ENCODE measurements around the gene KIF25.
"Not testable (repeated sequence)": the region's sequence is repeated elsewhere in the genome, so short reads cannot be mapped to it uniquely, and the experiment has no call there.

KIF25 gene

DNA sequence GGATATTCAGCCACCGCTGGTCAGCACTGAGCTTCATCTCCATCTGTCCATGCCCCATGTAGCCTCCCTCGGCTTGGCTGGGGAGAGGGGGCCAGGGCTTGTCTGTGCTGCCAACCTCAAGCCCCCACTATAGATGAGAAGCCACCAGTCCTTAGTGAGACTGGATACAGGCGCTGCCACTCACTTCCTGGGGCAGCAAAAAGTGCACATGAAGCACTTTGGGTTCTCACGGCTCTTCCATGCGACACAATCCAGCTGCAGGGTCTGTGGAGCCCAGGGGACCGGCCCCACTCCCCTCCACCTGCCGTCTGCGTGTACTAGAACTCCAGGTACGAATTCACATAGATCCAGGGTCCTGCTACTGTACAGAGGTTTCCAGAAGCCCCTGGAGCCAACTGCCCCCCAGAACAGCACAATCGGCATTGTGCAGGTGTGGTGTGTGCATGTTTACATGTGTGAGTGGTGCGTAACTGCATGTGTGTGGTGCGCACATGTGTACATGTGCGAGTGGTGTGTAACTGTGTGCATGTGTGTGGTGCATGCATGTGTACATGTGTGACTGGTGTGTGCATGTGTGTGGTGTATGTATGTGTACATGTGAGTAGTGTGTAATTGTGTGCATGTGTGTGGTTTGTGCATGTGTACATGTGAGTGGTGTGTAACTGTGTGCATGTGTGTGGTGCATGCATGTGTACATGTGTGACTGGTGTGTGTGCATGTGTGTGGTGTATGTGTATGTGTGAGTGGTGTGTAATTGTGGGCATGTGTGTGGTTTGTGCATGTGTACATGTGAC is 76.7 kb downstream of the KIF25 start:
- no peak for DNase-seq

DNA sequence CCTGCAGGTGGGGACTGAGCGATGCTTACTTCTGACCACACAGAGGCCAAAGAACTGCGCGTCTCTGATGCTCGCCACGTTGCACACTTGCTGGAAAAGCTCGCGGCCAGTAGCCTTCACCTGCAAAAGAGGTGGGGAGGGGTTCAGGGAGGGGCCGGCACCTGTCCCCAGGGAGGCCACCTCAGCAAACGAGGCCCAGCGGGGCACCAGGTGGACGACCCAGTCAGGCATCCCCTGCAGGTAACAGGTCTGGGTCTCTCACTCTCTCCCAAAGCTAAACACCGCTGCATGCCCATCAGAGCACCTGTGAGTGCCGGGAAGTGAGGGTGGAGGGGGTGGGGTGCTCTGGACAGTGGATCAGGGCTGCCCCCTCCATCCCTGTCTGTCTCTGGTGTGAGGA is 77.7 kb downstream of the KIF25 start:
- no peak for DNase-seq

DNA sequence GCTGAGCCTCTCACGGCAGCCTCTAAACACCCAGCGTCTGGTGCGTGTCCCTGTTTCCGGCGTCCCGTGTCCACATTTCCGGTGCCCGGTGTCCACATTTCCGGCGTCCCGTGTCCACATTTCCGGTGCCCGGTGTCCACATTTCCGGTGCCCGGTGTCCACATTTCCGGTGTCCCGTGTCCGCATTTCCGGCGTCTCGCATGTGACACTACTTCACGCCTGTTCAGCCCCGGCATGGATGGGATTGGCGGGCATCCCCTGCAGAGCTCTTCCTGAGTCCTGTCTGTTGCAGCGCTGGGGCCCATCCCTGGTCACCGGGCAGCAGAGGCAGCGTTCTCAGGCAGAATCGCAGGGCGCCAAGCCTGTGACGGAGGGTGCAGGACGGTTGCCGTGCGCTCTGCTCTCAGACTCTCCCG is 78.3 kb downstream of the KIF25 start:
- no peak for DNase-seq

DNA sequence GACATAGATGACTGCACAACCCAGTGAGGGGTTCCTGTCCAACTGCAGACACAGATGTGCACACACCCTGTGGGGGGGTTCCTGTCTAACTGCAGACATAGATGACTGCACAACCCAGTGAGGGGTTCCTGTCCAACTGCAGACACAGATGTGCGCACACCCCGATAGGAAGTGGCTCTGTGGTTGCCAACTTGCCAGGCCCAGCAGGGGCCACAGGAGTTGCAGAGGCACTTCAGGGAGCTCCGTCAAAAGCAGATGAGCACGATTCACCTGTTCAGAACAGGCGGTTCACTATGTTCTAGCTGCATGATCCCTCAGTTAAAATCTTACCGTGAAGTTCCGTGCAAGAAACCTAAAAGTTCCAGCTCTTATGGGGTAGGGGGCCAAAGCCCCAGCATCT is 79.9 kb downstream of the KIF25 start:
- DNase-seq: not testable (repeated sequence)

DNA sequence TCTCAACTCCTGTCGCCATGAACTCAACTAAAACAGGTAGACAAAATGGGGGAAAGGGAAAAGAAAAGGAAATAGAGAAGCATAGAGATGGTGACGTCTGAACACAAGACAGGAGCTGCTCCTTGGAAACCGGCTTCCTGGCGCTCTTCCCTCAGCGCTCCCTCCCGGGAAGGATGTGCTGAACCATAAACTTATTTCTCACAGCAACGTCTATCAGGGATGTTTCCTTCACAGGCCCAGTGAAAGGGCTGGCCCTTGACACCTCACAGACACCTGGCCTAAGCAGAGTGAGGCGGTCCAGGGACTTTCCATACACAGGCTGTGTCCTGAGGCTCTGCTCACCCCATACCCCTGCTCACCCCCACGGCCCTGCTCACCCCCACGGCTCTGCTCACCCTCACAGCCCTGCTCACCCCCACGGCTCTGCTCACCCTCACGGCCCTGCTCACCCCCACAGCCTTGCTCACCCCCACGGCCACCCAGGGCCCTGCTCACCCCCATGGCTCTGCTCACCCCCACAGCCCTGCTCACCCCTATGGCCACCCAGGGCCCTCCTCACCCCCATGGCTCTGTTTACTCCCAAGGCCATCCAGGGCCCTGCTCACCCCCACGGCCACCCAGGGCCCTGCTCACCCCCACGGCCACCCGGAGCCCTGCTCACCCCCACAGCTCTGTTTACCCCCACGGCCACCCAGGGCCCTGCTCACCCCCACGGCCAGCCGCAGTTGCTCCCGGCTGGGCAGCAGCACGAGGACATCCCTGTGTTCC is 80.9 kb downstream of the KIF25 start:
- DNase-seq: no peak

DNA sequence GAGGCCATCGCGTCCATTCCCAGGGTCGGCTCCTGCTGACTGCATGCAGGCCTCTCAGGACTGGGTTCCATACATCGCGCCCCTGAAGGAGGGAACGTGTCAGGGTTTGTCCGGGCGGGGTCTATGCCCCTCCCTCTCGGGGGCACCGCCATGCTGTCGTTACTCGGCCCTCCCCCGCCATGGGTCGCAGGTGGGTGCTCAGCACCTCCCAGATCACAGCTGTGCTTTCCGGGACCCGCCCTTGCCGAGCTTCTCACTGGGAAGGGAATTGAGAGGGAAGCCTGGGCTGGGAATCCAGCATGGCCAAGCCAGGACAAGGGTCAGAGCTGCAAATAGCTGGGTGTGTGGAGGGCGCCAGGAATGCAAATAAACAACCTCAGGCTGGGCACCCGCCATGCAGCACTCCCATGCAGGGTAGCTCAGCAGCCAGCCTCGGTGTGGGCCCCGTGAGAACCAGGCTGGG is 81.5 kb downstream of the KIF25 start, which contains the start of gene FRMD1:
Gene FRMD1, minus strand, starts transcription at position 270 of the 463 bp plus-strand sequence. Its CDS starts 118 bp downstream, at position 152.
- DNase-seq: no peak

DNA sequence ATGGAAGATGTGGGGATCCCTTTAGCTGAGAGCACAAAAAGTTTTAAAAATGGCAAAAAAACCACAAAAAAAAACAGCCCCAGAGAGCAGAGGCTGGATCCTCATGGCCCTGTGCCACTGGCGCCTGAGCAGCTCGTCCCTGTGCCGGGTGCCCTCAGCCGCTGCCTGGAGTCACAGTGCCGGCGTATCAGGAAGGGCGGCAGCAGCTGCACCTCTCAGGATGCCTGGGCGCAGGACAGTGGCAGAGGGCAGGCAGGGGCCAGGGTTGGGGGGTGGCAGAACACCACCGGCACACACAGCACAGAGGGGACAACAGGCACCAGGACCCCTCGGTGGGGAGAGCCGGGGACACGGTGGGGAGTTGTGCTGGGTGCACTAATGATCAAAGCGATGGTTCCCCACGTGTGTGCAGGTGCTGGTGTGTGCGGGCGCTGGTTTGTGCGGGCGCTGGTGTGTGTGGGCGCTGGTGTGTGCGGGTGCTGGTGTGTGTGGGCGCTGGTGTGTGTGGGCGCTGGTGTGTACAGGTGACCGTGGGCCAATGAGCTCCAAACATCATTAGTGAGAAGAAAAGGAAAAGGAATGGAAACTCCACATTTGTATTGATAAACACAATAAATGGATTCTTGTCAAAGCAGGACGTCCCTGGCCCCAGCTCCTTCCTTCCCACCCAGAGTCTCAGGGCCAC is 83.1 kb downstream of the KIF25 start:
- no peak for DNase-seq

DNA sequence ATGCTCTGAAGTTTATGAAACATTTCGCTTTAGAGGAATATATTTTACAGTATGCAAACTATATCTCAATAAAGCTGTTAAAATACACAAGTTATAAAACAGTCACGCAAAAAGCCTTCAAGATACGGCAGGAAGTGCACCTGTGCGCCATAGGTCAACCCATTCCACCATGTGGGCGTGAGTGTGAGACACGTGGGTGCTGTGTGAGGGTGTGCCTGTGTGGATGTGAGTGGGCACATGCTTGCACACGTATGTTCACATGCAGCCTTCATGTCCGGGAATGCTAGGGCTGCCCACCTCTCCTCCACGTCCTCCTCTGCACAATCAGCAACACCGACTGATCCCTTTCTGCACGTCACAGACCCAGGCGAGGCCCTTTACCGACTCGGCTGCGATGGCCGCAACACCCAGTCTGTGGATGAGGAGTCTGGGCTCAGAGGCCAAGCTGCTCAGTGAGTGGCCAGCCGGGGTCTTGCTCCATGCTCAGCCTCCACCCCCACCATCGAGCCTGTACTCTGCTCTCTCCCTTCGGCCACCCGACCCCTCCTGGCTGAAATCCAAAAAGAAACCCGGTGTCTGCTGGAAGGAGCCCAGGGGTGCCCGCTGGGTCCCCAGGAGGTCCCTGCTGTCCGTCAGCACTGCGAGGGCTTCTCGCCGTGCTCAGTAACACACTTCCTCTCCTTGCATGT is 84.5 kb downstream of the KIF25 start:
- DNase-seq: no peak

DNA sequence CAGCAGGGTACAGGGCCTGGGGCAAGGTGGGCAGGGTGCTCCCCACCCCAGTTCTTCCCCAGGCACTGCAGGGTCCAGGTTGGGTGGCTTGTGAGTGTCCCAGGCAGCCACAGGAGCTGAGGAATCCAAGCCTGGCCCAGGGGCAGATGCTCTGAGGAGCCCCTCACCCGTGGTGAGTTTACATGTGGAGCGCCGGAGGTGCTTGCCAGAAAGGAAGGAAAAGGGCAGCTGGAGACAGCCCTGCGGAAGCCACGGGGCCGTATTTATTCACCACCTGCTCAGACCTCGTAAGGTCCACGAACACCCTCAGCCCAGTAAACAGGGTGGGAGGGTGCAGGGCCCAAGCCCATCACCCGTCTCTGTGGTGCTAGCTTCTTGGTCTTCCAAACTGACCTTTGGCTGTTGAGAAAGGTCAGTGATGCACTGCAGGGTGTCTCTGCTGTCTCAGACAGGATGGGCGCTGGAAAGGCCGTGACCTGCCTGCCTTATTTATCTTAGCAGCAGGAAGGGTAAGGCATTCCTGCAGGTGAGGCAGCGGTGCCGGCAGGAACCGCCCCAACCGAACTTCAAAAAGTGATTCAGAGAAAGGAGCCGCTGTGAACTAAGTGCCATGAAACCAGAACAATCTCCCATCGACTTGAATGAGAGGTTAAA is 85.5 kb downstream of the KIF25 start:
- DNase-seq: peak; percentile 24

DNA sequence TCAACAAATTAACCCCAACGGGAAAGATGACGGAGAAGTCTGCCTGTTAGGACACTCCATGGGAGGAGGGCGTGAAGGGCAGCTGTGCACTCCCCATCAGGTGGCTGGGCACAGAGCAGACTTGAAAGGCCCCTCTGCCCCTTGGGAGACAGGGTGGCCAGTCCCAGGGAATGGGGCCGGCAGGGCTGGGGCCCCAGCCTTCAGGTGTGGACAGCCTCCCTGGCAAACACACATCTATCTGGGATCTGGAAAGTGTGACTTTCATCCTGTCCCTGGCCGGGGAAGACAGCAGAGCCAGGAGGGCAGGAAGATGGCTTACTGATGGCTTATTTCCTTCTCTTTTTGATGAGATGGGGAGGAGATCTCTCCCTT is 86.0 kb downstream of the KIF25 start:
- no peak for DNase-seq

DNA sequence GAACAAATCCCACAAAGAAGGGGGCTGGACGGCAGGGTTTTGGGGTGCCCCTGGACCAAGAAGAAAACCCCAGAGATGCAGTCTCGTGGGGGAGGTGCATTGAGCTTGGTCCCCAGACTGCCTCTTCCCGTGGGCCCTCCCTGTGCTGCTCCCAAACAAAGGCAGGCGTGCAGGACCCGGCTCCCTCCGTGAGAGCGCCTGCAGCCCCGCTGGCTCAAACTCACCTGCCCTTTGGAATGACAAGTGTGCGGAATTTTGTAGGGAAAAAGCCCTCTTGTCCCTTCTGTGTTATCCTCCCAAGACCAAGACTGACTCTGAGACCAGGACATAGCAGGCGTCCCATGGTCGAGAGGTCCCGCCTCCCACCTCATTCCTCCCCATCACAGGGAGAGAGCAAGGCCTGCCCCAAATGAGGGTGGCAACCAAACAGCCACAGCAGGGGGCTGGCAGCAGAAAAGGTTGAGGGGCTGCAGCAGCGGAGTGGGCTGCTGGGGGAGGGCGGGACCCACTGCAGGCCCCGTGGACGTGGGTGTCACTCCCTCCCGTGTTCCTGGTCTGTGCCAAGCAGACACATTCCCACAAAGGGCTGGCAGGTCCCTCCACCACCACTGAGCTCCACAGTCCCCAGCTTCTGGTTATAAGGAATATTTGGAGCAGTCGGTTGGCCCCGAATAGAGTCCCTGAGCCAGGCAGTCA is 87.1 kb downstream of the KIF25 start:
- no peak for DNase-seq

DNA sequence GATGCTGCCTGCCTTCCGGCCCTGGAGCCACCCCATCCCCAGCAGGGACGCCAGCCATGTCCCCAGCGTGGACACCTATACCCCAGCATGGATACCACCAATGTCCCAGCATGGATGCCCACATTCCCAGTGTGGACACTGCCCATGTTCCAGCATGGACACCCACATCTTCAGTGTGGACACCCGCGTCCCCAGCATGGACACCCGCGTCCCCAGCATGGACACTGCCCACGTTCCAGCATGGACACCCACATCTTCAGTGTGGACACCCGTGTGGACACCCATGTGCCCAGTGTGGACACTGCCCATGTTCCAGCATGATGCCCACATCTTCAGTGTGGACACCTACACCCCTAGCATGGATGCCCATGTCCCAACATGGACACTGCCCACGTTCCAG is 88.6 kb downstream of the KIF25 start:
- no peak for DNase-seq

DNA sequence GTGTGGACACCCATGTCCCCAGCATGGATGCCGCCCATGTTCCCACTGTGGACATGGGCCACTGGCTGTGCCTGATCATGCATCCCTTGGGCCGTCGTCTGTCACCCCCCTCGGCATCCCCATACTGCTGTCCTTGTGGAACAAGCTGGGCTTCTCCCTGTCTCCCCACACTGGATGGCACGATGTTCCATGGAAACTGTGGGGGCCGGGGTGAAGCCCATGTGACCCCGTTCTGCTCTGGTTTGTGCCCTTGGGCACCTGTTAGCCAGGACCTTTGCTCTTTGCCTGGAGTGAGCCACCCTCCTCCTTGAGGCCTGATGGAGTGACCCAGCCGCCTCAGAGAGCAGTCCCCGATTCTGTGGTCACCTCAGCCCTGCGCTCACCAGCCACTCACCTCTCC is 89.1 kb downstream of the KIF25 start:
- DNase-seq: no peak

DNA sequence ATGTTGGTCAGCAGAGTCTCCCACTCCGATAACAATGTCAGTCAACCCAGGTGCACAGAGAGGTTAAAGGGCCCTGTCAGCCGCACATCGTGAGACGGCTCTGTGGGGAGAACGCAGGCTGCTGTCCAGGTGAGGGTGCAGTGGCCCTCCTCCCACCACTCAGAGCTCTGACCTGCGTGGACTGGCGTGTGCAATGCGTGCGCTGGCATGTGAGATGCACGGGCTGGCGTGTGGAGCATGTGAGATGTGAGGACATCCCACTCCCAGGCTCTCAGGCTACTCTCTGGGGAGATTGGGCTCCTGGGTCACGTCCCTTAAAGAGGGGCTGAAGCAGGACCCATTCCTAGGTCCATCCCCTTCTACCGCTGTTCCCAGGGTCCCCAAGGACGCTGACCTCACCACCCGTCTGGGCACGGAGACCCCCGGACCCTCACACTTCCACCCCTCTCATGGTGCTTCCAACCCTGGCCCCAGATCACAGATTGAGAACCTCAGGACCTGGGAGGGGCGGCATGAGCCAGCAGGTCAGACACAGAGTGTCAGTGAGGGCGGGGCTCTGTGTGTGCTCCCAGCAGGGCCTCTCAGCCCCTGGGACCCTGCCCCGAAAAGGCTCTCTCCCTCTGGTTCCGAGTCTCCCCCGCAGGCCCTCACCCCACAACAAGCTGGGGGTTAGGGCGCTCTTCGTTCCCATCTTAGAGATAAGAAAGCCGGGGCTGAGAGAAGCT is 90.1 kb downstream of the KIF25 start:
- no peak for DNase-seq

DNA sequence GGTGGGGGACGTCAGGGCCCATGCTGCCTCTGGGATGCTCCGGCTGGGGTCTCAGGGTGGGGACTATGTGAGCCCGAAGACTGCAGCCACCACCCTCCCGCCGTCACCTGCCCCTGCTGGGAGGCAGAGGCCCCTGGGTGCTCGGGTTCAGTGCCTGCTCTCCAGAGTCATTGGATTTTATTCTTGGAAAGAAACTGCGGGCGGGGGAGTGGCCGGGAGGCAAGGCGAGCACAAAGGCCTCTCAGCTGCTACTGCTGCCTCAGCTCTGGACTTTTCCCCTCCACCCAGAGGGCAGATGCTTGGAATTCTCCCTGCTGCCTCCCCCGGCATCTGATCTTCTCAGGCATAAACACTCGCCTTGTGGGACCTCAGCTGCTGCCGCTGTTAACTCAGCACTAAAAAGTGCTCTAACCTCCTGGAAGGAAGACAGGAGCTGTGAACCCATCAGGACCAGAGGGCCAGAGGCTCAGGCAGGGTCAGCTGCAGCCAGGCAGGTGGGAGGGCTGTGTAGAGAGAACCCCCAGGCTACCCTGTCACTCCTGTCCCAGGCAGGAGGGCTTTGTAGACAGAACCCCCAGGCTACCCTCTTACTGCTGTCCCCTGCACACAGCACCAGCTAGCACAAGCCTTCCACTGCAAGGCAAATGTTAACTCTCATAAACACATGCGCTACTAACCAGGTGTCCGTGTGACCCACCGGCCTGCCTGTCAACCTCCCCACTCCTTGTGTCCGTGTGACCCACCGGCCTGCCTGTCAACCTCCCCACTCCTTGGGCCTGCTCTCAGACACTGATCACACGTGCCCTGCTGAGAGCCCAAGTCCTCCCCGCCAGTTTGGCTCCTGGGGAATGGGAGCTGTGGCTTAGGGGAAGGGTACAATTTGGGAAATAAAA is 90.9 kb downstream of the KIF25 start:
- DNase-seq: no peak

DNA sequence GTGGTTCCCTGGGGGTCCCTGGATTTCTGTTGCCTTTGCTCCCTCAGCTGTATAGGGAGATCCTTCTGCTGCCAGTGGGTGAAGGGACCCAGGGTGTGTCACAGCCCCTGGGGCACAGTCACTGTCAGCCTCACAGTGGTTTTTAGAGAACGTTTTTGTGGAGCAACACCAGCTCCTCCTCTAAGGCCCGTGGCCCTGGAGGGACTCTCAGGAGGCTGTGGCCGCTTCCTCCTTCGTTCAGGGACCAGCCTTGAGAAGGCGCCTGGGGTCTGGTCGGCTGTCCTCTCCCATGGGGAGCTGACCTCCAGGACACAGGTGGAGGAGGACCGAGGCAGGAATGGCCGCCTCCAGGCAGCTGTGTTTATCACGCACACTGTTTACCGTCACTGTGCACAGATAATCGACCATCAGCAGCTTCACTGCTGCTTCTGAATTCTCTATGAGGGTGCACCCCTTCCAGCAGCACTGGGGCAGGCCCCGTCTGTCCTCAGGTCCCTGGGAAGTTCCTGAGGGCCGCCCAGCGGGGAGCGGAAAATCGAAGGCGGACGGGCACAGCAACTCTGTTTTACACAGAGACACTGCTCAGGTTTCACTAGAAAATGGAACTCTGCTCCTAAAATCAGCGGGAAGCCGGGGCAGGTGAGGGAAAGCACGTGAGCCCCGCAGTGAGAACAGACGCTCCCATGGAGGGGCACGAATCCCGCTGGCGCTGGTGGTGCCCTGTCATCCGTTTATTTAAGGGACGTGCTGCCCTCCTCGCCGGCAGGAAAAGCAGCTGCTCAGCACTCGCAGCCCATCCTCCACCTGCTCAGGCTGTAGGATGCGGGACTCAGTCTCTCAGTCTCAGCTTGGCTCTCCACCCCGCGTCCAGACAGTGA is 92.0 kb downstream of the KIF25 start:
- DNase-seq: peak; percentile 78

DNA sequence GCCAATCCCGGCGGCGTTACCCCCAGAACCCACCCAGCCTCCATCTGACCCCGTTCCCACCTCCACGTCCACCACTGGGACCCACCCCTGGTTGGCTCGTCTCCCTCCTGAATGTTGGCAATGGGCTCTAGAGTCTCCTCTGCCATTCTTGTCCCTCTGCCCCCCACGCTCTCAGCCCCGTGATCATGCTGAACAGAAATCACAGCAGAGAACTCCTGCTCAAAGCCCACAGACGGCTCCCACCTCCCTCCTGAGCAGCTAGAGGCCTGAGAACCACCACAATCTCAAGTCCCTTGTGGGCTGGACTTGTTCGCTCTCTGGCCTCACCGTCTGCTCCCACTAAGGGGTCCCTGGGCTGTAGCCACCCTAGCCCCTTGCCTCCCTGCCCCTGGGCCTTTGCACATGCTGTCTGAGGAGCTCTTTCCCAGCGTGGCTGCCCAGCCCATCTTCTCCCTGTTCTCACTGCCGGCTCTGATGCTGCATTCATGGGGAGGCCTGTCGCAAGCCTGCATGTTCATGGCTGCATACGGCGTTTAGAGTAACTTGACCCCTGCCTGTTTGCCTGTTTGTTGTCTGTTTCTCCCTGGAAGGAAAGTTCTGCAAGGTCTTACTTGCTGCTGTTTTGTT is 92.7 kb downstream of the KIF25 start:
- DNase-seq: no peak

DNA sequence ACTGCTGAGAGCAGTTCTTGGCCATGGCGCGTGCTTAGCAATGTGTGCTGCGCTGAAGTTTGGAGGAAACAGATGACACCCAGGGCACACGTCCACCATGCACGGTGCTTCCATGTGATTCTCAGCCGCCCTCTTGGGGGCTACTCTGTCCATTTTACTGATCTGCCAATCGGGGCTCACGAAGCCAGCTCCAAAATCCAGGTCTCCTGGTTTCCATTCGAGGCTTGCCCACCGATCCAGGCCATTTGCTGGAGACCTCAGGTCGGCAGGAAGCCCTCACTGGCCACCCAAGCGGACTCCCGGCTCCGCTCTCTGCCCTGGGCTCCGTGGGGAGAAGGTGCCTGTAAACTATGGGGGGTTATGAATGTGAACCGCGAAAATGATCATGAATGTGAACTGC is 93.2 kb downstream of the KIF25 start:
- no peak for DNase-seq

All from NCI-H69 (cell line).